Sigmoid colon (tissue), 4 donors: Measurements from ENCODE around the gene ZSCAN9.

Experiments used
- EP300 ChIP-seq, 4 donors: sonication (generic); formaldehyde crosslinking; IDR thresholded peaks; one replicate each; pipeline ENCODE4 v1.6.1; 2017; ENCODE audit warnings: antibody characterized with exemption in 4 of 4
- POLR2A ChIP-seq, 2 donors: fragments of 450-650 bp; IDR thresholded peaks; one replicate each; pipeline ENCODE4 v1.6.1; 2016; ENCODE audit warnings: antibody characterized with exemption in 2 of 2, mild to moderate bottlenecking in 2 of 2, moderate library complexity in 2 of 2

GRCh38 chr6:28206928-28207509, 18.1 kb upstream of the ZSCAN9 start:
- TF ChIP-seq POLR2A (IDR thresholded peaks at IDR 0.05) (no peak), EP300 (IDR thresholded peaks at IDR 0.05) (no peak)
